SK-N-SH treated with all-trans-retinoic acid at 6 μM for 48 hours (cell line): Measurements from ENCODE around the gene LYSMD3.

Experiments used
- ATAC-seq: fragments of 200-7000 bp; cut with Tn5 transposase; 3 replicates; pipeline ENCODE4 v1.9.1; 2020; ENCODE audit warnings: mild to moderate bottlenecking, moderate library complexity
- ARNTL ChIP-seq: fragments of 450-650 bp; formaldehyde crosslinking; IDR thresholded peaks from 2 replicates; pipeline ENCODE4 v1.5.0; 2020; ENCODE audit warnings: low read depth, mild to moderate bottlenecking, moderate library complexity, borderline replicate concordance
- BACH2 ChIP-seq: fragments of 250-450 bp; sonication (Bioruptor Pico); IDR thresholded peaks from 2 replicates; pipeline ENCODE4 v1.9.0; 2021; ENCODE audit warnings: mild to moderate bottlenecking, borderline replicate concordance
- ESRRG ChIP-seq: fragments of 250-450 bp; sonication (Bioruptor Pico); IDR thresholded peaks from 2 replicates; pipeline ENCODE4 v1.6.1; 2021; ENCODE audit warnings: mild to moderate bottlenecking
- GLIS3 ChIP-seq: fragments of 250-450 bp; sonication (Bioruptor Pico); IDR thresholded peaks from 2 replicates; pipeline ENCODE4 v1.5.0; 2020; ENCODE audit warnings: mild to moderate bottlenecking, moderate library complexity
- ISL1 ChIP-seq: fragments of 250-450 bp; sonication (Bioruptor Pico); IDR thresholded peaks from 2 replicates; pipeline ENCODE4 v2.1.2; 2022; ENCODE audit warnings: mild to moderate bottlenecking, moderate library complexity
- OSR1 ChIP-seq: fragments of 250-450 bp; sonication (Bioruptor Pico); IDR thresholded peaks from 2 replicates; pipeline ENCODE4 v1.8.0; 2022; ENCODE audit warnings: moderate library complexity, mild to moderate bottlenecking, inconsistent platforms
- PPARA ChIP-seq: fragments of 250-450 bp; sonication (Bioruptor Pico); IDR thresholded peaks from 2 replicates; pipeline ENCODE4 v1.5.0; 2020; ENCODE audit warnings: mild to moderate bottlenecking, borderline replicate concordance
- RARB ChIP-seq: fragments of 250-450 bp; sonication (Bioruptor Pico); IDR thresholded peaks from 2 replicates; pipeline ENCODE4 v1.8.0; 2021; ENCODE audit warnings: mild to moderate bottlenecking, moderate library complexity
- TCF4 ChIP-seq: fragments of 250-450 bp; sonication (Bioruptor Pico); IDR thresholded peaks from 2 replicates; pipeline ENCODE4 v1.8.0; 2021; ENCODE audit warnings: mild to moderate bottlenecking, moderate library complexity, borderline replicate concordance
- ZFP3 ChIP-seq: fragments of 250-450 bp; sonication (Bioruptor Pico); IDR thresholded peaks from 2 replicates; pipeline ENCODE4 v1.5.0; 2020; ENCODE audit warnings: mild to moderate bottlenecking, moderate library complexity
- ZNF565 ChIP-seq: fragments of 450-650 bp; formaldehyde crosslinking; conservative IDR thresholded peaks from 2 replicates; pipeline ENCODE4 v1.5.0; 2020; ENCODE audit warnings: low read depth, mild to moderate bottlenecking, moderate library complexity
- ZNF70 ChIP-seq: fragments of 450-650 bp; formaldehyde crosslinking; IDR thresholded peaks from 2 replicates; pipeline ENCODE4 v1.5.0; 2020; ENCODE audit warnings: mild to moderate bottlenecking, moderate library complexity
- ZNF8 ChIP-seq: fragments of 450-650 bp; formaldehyde crosslinking; IDR thresholded peaks from 2 replicates; pipeline ENCODE4 v1.5.0; 2020; ENCODE audit warnings: mild to moderate bottlenecking, moderate library complexity
- TF ChIP-seq, protein P1 (sequence below): fragments of 250-450 bp; sonication (Bioruptor Pico); IDR thresholded peaks from 2 replicates; pipeline ENCODE4 v1.8.0; 2020; ENCODE audit warnings: mild to moderate bottlenecking, moderate library complexity, borderline replicate concordance
- TF ChIP-seq, protein P2 (sequence below): fragments of 250-450 bp; sonication (Bioruptor Pico); IDR thresholded peaks from 2 replicates; pipeline ENCODE4 v1.5.1; 2021; ENCODE audit warnings: mild to moderate bottlenecking, moderate library complexity
- TF ChIP-seq, protein P3 (sequence below): fragments of 250-450 bp; sonication (Bioruptor Pico); IDR thresholded peaks from 2 replicates; pipeline ENCODE4 v1.5.0; 2020; ENCODE audit warnings: mild to moderate bottlenecking, moderate library complexity
- TF ChIP-seq, protein P4 (sequence below): fragments of 250-450 bp; sonication (Bioruptor Pico); IDR thresholded peaks from 2 replicates; pipeline ENCODE4 v1.5.1; 2020; ENCODE audit warnings: low read depth, mild to moderate bottlenecking, moderate library complexity

The LYSMD3 gene

DNA sequence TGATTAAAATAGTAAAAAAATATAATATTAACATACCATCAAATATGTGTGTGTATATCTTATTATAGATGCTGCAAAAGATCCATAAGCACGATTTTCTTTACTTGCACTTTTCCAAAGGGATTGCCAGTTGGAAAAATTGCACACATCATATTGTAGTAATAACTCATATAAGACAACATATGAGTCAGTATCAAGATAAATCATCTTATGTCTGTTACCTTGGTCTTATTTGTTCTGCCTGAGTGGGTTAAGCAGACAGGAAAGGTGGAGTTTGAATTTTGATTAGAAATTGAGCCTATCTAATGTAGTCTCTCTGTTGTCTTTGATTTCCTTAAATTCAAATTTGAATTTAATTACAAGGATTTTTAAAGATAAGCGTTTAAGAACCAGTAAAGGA lies 24.6 kb downstream of the LYSMD3 start:
- TF ChIP-seq ESRRG (CRISPR knock-in tag) = no peak
- TF ChIP-seq, protein P1, sequence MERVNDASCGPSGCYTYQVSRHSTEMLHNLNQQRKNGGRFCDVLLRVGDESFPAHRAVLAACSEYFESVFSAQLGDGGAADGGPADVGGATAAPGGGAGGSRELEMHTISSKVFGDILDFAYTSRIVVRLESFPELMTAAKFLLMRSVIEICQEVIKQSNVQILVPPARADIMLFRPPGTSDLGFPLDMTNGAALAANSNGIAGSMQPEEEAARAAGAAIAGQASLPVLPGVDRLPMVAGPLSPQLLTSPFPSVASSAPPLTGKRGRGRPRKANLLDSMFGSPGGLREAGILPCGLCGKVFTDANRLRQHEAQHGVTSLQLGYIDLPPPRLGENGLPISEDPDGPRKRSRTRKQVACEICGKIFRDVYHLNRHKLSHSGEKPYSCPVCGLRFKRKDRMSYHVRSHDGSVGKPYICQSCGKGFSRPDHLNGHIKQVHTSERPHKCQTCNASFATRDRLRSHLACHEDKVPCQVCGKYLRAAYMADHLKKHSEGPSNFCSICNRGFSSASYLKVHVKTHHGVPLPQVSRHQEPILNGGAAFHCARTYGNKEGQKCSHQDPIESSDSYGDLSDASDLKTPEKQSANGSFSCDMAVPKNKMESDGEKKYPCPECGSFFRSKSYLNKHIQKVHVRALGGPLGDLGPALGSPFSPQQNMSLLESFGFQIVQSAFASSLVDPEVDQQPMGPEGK = no peak
- no peak for TF ChIP-seq ARNTL (CRISPR knock-in tag)
- no peak for TF ChIP-seq ZNF70 (CRISPR knock-in tag)
- no peak for TF ChIP-seq PPARA (CRISPR knock-in tag)
- no peak for TF ChIP-seq TCF4 (CRISPR knock-in tag)
- TF ChIP-seq ISL1 = no peak
- TF ChIP-seq, protein P2, sequence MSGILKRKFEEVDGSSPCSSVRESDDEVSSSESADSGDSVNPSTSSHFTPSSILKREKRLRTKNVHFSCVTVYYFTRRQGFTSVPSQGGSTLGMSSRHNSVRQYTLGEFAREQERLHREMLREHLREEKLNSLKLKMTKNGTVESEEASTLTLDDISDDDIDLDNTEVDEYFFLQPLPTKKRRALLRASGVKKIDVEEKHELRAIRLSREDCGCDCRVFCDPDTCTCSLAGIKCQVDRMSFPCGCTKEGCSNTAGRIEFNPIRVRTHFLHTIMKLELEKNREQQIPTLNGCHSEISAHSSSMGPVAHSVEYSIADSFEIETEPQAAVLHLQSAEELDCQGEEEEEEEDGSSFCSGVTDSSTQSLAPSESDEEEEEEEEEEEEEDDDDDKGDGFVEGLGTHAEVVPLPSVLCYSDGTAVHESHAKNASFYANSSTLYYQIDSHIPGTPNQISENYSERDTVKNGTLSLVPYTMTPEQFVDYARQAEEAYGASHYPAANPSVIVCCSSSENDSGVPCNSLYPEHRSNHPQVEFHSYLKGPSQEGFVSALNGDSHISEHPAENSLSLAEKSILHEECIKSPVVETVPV (CRISPR knock-in tag) = no peak
- TF ChIP-seq OSR1 (CRISPR knock-in tag) = no peak
- no peak for TF ChIP-seq BACH2 (CRISPR knock-in tag)
- no peak for ATAC-seq

DNA sequence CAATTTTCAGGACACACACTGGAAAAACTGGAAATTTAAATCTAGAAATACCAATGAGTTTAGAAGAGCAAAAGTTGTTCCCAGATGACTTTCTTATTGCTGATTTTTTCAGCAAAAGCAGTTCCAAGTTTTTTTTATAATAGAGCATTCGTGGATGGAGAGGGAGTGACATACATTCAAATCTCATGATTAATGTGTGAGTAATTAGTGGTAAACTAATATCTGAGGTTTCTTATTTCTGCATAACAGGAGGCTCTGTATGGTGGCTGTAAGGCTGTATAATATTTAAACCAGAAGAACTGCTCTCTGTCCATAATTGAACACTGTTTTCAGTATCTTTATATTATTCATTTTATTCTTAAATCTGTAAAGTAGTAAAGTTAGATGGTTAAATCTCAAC lies 25.8 kb downstream of the LYSMD3 start:
- no peak for ATAC-seq
- TF ChIP-seq ARNTL (CRISPR knock-in tag) = no peak
- TF ChIP-seq, protein P3, sequence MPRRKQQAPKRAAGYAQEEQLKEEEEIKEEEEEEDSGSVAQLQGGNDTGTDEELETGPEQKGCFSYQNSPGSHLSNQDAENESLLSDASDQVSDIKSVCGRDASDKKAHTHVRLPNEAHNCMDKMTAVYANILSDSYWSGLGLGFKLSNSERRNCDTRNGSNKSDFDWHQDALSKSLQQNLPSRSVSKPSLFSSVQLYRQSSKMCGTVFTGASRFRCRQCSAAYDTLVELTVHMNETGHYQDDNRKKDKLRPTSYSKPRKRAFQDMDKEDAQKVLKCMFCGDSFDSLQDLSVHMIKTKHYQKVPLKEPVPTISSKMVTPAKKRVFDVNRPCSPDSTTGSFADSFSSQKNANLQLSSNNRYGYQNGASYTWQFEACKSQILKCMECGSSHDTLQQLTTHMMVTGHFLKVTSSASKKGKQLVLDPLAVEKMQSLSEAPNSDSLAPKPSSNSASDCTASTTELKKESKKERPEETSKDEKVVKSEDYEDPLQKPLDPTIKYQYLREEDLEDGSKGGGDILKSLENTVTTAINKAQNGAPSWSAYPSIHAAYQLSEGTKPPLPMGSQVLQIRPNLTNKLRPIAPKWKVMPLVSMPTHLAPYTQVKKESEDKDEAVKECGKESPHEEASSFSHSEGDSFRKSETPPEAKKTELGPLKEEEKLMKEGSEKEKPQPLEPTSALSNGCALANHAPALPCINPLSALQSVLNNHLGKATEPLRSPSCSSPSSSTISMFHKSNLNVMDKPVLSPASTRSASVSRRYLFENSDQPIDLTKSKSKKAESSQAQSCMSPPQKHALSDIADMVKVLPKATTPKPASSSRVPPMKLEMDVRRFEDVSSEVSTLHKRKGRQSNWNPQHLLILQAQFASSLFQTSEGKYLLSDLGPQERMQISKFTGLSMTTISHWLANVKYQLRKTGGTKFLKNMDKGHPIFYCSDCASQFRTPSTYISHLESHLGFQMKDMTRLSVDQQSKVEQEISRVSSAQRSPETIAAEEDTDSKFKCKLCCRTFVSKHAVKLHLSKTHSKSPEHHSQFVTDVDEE = no peak
- TF ChIP-seq PPARA (CRISPR knock-in tag) = no peak
- no peak for TF ChIP-seq ESRRG (CRISPR knock-in tag)
- TF ChIP-seq ZNF565 = no peak
- no peak for TF ChIP-seq GLIS3
- no peak for TF ChIP-seq ISL1
- TF ChIP-seq, protein P4, sequence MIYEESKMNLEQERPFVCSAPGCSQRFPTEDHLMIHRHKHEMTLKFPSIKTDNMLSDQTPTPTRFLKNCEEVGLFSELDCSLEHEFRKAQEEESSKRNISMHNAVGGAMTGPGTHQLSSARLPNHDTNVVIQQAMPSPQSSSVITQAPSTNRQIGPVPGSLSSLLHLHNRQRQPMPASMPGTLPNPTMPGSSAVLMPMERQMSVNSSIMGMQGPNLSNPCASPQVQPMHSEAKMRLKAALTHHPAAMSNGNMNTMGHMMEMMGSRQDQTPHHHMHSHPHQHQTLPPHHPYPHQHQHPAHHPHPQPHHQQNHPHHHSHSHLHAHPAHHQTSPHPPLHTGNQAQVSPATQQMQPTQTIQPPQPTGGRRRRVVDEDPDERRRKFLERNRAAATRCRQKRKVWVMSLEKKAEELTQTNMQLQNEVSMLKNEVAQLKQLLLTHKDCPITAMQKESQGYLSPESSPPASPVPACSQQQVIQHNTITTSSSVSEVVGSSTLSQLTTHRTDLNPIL (CRISPR knock-in tag) = no peak
- TF ChIP-seq ZNF8 (CRISPR knock-in tag) = no peak
- TF ChIP-seq RARB (CRISPR knock-in tag) = no peak

DNA sequence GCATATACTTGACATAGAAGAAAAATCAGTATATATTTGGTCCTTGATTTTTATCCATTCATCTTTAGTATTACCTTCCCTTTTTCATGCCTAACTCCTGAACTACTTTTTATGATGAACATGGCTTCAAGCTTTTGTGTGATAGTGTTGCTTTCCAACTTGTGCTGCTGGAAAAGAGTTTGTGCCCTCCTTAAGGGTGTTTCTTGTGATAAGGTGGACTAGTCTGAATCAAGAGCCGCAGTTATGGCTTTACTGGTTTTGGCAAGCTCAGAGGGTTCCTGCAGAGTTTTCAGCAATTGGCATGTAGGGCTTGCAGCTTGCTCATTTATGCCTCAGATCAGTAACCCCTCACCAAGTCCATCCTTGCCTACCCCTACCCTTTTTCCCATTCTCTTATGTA lies 34.2 kb downstream of the LYSMD3 start:
- no peak for ATAC-seq
- TF ChIP-seq BACH2 (CRISPR knock-in tag) = no peak
- TF ChIP-seq, protein P1 = no peak
- TF ChIP-seq ZNF70 (CRISPR knock-in tag) = no peak

DNA sequence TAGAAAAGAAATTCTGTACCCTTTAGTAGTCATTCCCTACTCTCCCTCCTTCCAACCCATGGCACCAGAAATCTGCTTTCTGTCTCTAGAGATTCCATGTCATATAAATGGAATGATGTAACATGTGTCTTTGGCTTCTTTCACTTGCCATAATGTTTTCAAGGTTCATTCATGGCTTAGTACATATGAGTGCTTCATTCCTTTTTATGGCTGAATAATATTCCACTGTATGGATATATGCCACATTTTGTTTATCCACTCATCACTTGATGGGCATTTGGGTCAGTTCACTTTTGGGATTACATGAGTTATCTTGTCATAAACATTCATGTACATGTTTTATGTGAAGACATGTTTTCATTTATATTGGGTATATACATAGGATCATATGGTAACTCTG lies 35.3 kb downstream of the LYSMD3 start:
- TF ChIP-seq ZNF565 (no peak), PPARA (CRISPR knock-in tag) (no peak), OSR1 (CRISPR knock-in tag) (no peak), ZFP3 (CRISPR knock-in tag) (no peak), ESRRG (CRISPR knock-in tag) (no peak)
- TF ChIP-seq, protein P2 (CRISPR knock-in tag) = no peak
- TF ChIP-seq, all 23 proteins: peak for 0
- no peak for ATAC-seq
